D721Med (cell line): Measurements from ENCODE around the gene BRICD5.

Experiments used
- DNase-seq: peaks from one replicate; pipeline ENCODE4 v3.0.0; 2011; ENCODE audit warnings: low spot score; ENCODE audit not compliant: insufficient read length
- FAIRE-seq: peaks from 2 replicates; lab custom pipeline; 2011; peaks lifted over from hg19 to GRCh38; lab: Jason Lieb, UNC
- CTCF ChIP-seq: IDR thresholded peaks from 2 replicates; pipeline ENCODE4 v1.5.1; 2012; ENCODE audit warnings: mild to moderate bottlenecking, control low read depth; ENCODE audit not compliant: insufficient read depth; ENCODE audit errors: missing control alignments

The BRICD5 gene

GRCh38 chr16:2166263-2167067, 44.2 kb downstream of the BRICD5 start:
- TF ChIP-seq CTCF: no peak
- FAIRE-seq (no peak), DNase-seq (no peak)

GRCh38 chr16:2165861-2166260, 44.8 kb downstream of the BRICD5 start:
- FAIRE-seq: no peak
- TF ChIP-seq CTCF: no peak
- no peak for DNase-seq

- TF ChIP-seq CTCF: no peak
- DNase-seq: no peak
- FAIRE-seq: no peak
These were observed 47.3 kb downstream of the BRICD5 start for GRCh38 chr16:2163211-2163881.

GRCh38 chr16:2162676-2163118, 48.0 kb downstream of the BRICD5 start:
- DNase-seq: no peak
- no peak for FAIRE-seq

GRCh38 chr16:2161911-2162310, 48.8 kb downstream of the BRICD5 start:
- TF ChIP-seq CTCF: no peak
- DNase-seq (no peak), FAIRE-seq (no peak)

More at GRCh38 chr16:2162676-2163118, 48.0 kb downstream of the BRICD5 start:
- TF ChIP-seq CTCF: no peak

GRCh38 chr16:2160915-2161551, 49.6 kb downstream of the BRICD5 start:
- no peak for TF ChIP-seq CTCF
- DNase-seq (no peak), FAIRE-seq (no peak)
